Sigmoid colon (tissue), 4 donors: ENCODE results near the gene EVL.

Source experiments
- EP300 ChIP-seq, 4 donors: sonication (generic); formaldehyde crosslinking; IDR thresholded peaks; one replicate each; pipeline ENCODE4 v1.6.1; 2017; ENCODE audit warnings: antibody characterized with exemption in 4 of 4
- TF ChIP-seq, protein P1 (sequence below), 4 experiments: fragments of 450-650 bp in 3 of 4; fragments of 200-600 bp in 1 of 4; IDR thresholded peaks; one replicate each; pipeline ENCODE4 v1.5.1; 2016 to 2019; ENCODE audit warnings: antibody characterized with exemption in 4 of 4, mild to moderate bottlenecking in 3 of 4, moderate library complexity in 2 of 4

DNA sequence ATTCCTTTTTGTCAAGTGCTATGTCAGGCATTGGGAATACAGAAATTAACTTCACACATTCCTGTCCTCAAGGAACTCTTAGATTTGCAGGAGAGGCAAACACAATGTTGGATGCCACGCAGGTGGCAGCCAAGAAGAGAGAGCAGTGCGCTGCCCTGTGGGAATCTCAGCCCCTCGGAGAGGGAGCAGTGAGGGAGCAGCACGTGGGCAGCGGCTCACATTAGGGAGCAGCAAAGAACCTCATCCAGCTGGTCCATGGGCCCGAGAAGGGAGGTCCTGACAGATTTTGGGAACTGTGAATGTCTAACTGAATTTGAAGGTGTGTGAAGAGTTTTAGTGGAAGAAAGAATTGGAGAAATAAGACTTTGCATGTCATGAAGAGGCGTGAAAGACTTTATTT lies 47.2 kb upstream of the EVL start:
- TF ChIP-seq EP300 (IDR thresholded peaks at IDR 0.05): no peak
- TF ChIP-seq, protein P1, sequence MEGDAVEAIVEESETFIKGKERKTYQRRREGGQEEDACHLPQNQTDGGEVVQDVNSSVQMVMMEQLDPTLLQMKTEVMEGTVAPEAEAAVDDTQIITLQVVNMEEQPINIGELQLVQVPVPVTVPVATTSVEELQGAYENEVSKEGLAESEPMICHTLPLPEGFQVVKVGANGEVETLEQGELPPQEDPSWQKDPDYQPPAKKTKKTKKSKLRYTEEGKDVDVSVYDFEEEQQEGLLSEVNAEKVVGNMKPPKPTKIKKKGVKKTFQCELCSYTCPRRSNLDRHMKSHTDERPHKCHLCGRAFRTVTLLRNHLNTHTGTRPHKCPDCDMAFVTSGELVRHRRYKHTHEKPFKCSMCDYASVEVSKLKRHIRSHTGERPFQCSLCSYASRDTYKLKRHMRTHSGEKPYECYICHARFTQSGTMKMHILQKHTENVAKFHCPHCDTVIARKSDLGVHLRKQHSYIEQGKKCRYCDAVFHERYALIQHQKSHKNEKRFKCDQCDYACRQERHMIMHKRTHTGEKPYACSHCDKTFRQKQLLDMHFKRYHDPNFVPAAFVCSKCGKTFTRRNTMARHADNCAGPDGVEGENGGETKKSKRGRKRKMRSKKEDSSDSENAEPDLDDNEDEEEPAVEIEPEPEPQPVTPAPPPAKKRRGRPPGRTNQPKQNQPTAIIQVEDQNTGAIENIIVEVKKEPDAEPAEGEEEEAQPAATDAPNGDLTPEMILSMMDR (IDR thresholded peaks at IDR 0.05): no peak
